Brain microvascular endothelial cell (primary cell): Measurements from ENCODE around the gene AKR1C4.

Experiments used
- DNase-seq: peaks from one replicate; pipeline ENCODE4 v3.0.0-alpha.2; 2020
- H3K27ac ChIP-seq: fragments of 250-450 bp; sonication (Bioruptor Pico); 2 replicates; pipeline ENCODE4 v1.5.1; 2020; ENCODE audit warnings: mild to moderate bottlenecking, moderate library complexity
- H3K27me3 ChIP-seq: fragments of 250-450 bp; sonication (Bioruptor Pico); replicated peaks from 2 replicates; pipeline ENCODE4 v1.5.1; 2020; ENCODE audit warnings: mild to moderate bottlenecking
- H3K36me3 ChIP-seq: fragments of 250-450 bp; sonication (Bioruptor Pico); replicated peaks from 2 replicates; pipeline ENCODE4 v1.5.1; 2020; ENCODE audit warnings: mild to moderate bottlenecking
- H3K4me3 ChIP-seq: 2 replicates; pipeline ENCODE4 v1.5.1; 2011; ENCODE audit warnings: low read depth, mild to moderate bottlenecking, control low read depth, low read length, moderate library complexity
- CTCF ChIP-seq: IDR thresholded peaks from 2 replicates; pipeline ENCODE4 v1.5.1; 2011; ENCODE audit warnings: low read depth, mild to moderate bottlenecking, moderate library complexity, low read length, control low read depth, inconsistent platforms; ENCODE audit errors: missing control alignments
- in situ Hi-C: cut with HindIII; loops from 2 replicates; pipeline ENCODE4 v1.10.0; 2017; ENCODE audit warnings: low sequenced_read_pairs, low pct_ligation_motif_present

AKR1C4 gene

GRCh38 chr10:5196702-5197113 is at the start of gene AKR1C4:
TSS of gene AKR1C4 (plus strand) at chr10:5196837. CDS start at chr10:5196868, 31 bp downstream.
- Histone ChIP-seq H3K27me3 (no peaks in the 10 kb centered on the region), H3K27ac (no peak within 1 kb of the TSS), H3K4me3 (no peak within 1 kb of the TSS), H3K36me3 (no peaks in the 10 kb centered on the region)
- in situ Hi-C loops = no loop called here
- DNase-seq = no peak
- no peak for TF ChIP-seq CTCF

- DNase-seq = no peak
- Histone ChIP-seq H3K4me3 (no peak overlapping the region), H3K27ac (no peak overlapping the region), H3K27me3 (no peaks in the 10 kb centered on the region), H3K36me3 (no peaks in the 10 kb centered on the region)
- in situ Hi-C loops = no loop called here
- TF ChIP-seq CTCF = no peak
Observed at GRCh38 chr10:5146920-5147254, 49.8 kb upstream of the AKR1C4 start.

GRCh38 chr10:5147255-5147980 is 49.2 kb upstream of the AKR1C4 start:
- DNase-seq = no peak
- Histone ChIP-seq H3K4me3 (no peak overlapping the region), H3K27ac (no peak overlapping the region), H3K36me3 (no peaks in the 10 kb centered on the region), H3K27me3 (no peaks in the 10 kb centered on the region)
- no peak for TF ChIP-seq CTCF
- in situ Hi-C loops = no loop called here

GRCh38 chr10:5147981-5148677 is 48.5 kb upstream of the AKR1C4 start:
- no peak for DNase-seq
- in situ Hi-C loops = no loop called here
- Histone ChIP-seq H3K27ac (no peak overlapping the region), H3K27me3 (no peaks in the 10 kb centered on the region), H3K4me3 (no peak overlapping the region), H3K36me3 (no peaks in the 10 kb centered on the region)
- no peak for TF ChIP-seq CTCF

- no peak for TF ChIP-seq CTCF
- Histone ChIP-seq H3K27me3 (no peaks in the 10 kb centered on the region), H3K27ac (no peak overlapping the region), H3K4me3 (no peak overlapping the region), H3K36me3 (no peaks in the 10 kb centered on the region)
- in situ Hi-C loops = no loop called here
- no peak for DNase-seq
Observed at GRCh38 chr10:5148678-5149032, 48.0 kb upstream of the AKR1C4 start.
